Central memory CD8-positive, alpha-beta T cell (primary cell): ENCODE measurements around the gene NAB2.

Experiments used
- ATAC-seq: fragments of 150-1000 bp; cut with Tn5 transposase; replicated peaks from 2 replicates; pipeline ENCODE4 v1.10.0; 2022; ENCODE audit warnings: mild to moderate bottlenecking, moderate FRiP score, moderate number of reproducible peaks; ENCODE audit not compliant: poor library complexity, severe bottlenecking; ENCODE audit errors: extremely low read depth
- DNase-seq, 2 donors: peaks; one replicate each; pipeline ENCODE4 v3.0.0; 2021; ENCODE audit warnings: low spot score in 2 of 2
- H3K27ac Mint-ChIP-seq: one replicate; pipeline ENCODE4 v1.8.0; 2022; ENCODE audit warnings: low read depth, mild to moderate bottlenecking, moderate library complexity, mixed read lengths
- H3K27me3 Mint-ChIP-seq: one replicate; pipeline ENCODE4 v1.8.0; 2022; ENCODE audit warnings: mixed read lengths
- H3K36me3 Mint-ChIP-seq: one replicate; pipeline ENCODE4 v1.8.0; 2022; ENCODE audit warnings: mild to moderate bottlenecking, moderate library complexity, mixed read lengths; ENCODE audit not compliant: insufficient read depth
- H3K4me1 Mint-ChIP-seq: one replicate; pipeline ENCODE4 v1.8.0; 2022; ENCODE audit warnings: mixed read lengths
- H3K4me3 Mint-ChIP-seq: one replicate; pipeline ENCODE4 v1.8.0; 2022; ENCODE audit warnings: mild to moderate bottlenecking, moderate library complexity, mixed read lengths
- H3K9me3 Mint-ChIP-seq: one replicate; pipeline ENCODE4 v1.8.0; 2022; ENCODE audit warnings: mixed read lengths

NAB2 gene

GRCh38 chr12:57128519-57129247, 39.8 kb downstream of the NAB2 start:
- Mint-ChIP-seq H3K36me3 (peaks cover 5% of the 10 kb centered on the region), H3K4me1 (peaks cover 6% of the 10 kb centered on the region), H3K27me3 (peaks cover 14% of the 10 kb centered on the region), H3K4me3 (peak overlapping the region; percentile 84), H3K9me3 (no peaks in the 10 kb centered on the region), H3K27ac (peak overlapping the region; percentile 83)
- ATAC-seq (no peak), DNase-seq (no peak)

GRCh38 chr12:57129321-57129842, 40.5 kb downstream of the NAB2 start:
- Mint-ChIP-seq H3K27ac (no peak overlapping the region), H3K36me3 (peaks cover 5% of the 10 kb centered on the region), H3K4me3 (peak overlapping the region; percentile 84), H3K4me1 (peaks cover 2% of the 10 kb centered on the region), H3K9me3 (no peaks in the 10 kb centered on the region), H3K27me3 (peaks cover 14% of the 10 kb centered on the region)
- no peak for DNase-seq
- no peak for ATAC-seq

- no peaks in the 10 kb centered on the region for H3K4me1 Mint-ChIP-seq
- H3K9me3 Mint-ChIP-seq: no peaks in the 10 kb centered on the region
- ATAC-seq (no peak), DNase-seq (no peak)
- peak overlapping the region; percentile 61 for H3K4me3 Mint-ChIP-seq
- H3K27ac Mint-ChIP-seq: no peak overlapping the region
- H3K27me3 Mint-ChIP-seq: peaks cover 14% of the 10 kb centered on the region
- H3K36me3 Mint-ChIP-seq: peaks cover 5% of the 10 kb centered on the region
These were observed 41.0 kb downstream of the NAB2 start for GRCh38 chr12:57129889-57130288.

- Mint-ChIP-seq H3K4me1 (no peaks in the 10 kb centered on the region), H3K27ac (no peak overlapping the region), H3K9me3 (no peaks in the 10 kb centered on the region), H3K27me3 (peaks cover 14% of the 10 kb centered on the region), H3K36me3 (peaks cover 5% of the 10 kb centered on the region), H3K4me3 (no peak overlapping the region)
- DNase-seq (no peak), ATAC-seq (no peak)
These were observed 42.0 kb downstream of the NAB2 start for GRCh38 chr12:57130941-57131340.

GRCh38 chr12:57131896-57132744, 43.2 kb downstream of the NAB2 start:
- Mint-ChIP-seq H3K4me3 (no peak overlapping the region), H3K9me3 (no peaks in the 10 kb centered on the region), H3K4me1 (no peaks in the 10 kb centered on the region), H3K27ac (no peak overlapping the region), H3K27me3 (peaks cover 14% of the 10 kb centered on the region), H3K36me3 (peaks cover 2% of the 10 kb centered on the region)
- DNase-seq: no peak
- no peak for ATAC-seq

- peaks cover 14% of the 10 kb centered on the region for H3K27me3 Mint-ChIP-seq
- H3K4me3 Mint-ChIP-seq: no peak overlapping the region
- ATAC-seq (no peak), DNase-seq (no peak)
- H3K27ac Mint-ChIP-seq: no peak overlapping the region
- no peaks in the 10 kb centered on the region for H3K9me3 Mint-ChIP-seq
- peaks cover 1% of the 10 kb centered on the region for H3K36me3 Mint-ChIP-seq
- H3K4me1 Mint-ChIP-seq: no peaks in the 10 kb centered on the region
These were observed 44.2 kb downstream of the NAB2 start for GRCh38 chr12:57133013-57133569.

- ATAC-seq (no peak), DNase-seq (no peak)
- no peak overlapping the region for H3K27ac Mint-ChIP-seq
- H3K4me1 Mint-ChIP-seq: no peaks in the 10 kb centered on the region
- no peak overlapping the region for H3K4me3 Mint-ChIP-seq
- no peaks in the 10 kb centered on the region for H3K36me3 Mint-ChIP-seq
- no peaks in the 10 kb centered on the region for H3K9me3 Mint-ChIP-seq
- H3K27me3 Mint-ChIP-seq: peaks cover 14% of the 10 kb centered on the region
These were observed 45.0 kb downstream of the NAB2 start for GRCh38 chr12:57133916-57134315.

GRCh38 chr12:57134949-57135348, 46.0 kb downstream of the NAB2 start:
- no peaks in the 10 kb centered on the region for H3K9me3 Mint-ChIP-seq
- ATAC-seq: no peak
- peaks cover 13% of the 10 kb centered on the region for H3K27me3 Mint-ChIP-seq
- H3K4me3 Mint-ChIP-seq: no peak overlapping the region
- no peaks in the 10 kb centered on the region for H3K4me1 Mint-ChIP-seq
- no peak overlapping the region for H3K27ac Mint-ChIP-seq
- H3K36me3 Mint-ChIP-seq: no peaks in the 10 kb centered on the region
- no peak for DNase-seq

- H3K27ac Mint-ChIP-seq: no peak overlapping the region
- H3K4me1 Mint-ChIP-seq: no peaks in the 10 kb centered on the region
- H3K36me3 Mint-ChIP-seq: no peaks in the 10 kb centered on the region
- peaks cover 5% of the 10 kb centered on the region for H3K27me3 Mint-ChIP-seq
- ATAC-seq: no peak
- H3K4me3 Mint-ChIP-seq: no peak overlapping the region
- DNase-seq: no peak
- H3K9me3 Mint-ChIP-seq: no peaks in the 10 kb centered on the region
These were observed 46.8 kb downstream of the NAB2 start for GRCh38 chr12:57135527-57136326.

- no peak overlapping the region for H3K27ac Mint-ChIP-seq
- H3K9me3 Mint-ChIP-seq: no peaks in the 10 kb centered on the region
- H3K36me3 Mint-ChIP-seq: no peaks in the 10 kb centered on the region
- no peak overlapping the region for H3K4me3 Mint-ChIP-seq
- DNase-seq: no peak
- ATAC-seq: no peak
- H3K27me3 Mint-ChIP-seq: no peaks in the 10 kb centered on the region
- no peaks in the 10 kb centered on the region for H3K4me1 Mint-ChIP-seq
These were observed 49.8 kb downstream of the NAB2 start for GRCh38 chr12:57138526-57139272.

GRCh38 chr12:57139796-57140649, 51.1 kb downstream of the NAB2 start:
- no peaks in the 10 kb centered on the region for H3K4me1 Mint-ChIP-seq
- no peaks in the 10 kb centered on the region for H3K9me3 Mint-ChIP-seq
- H3K36me3 Mint-ChIP-seq: no peaks in the 10 kb centered on the region
- no peak overlapping the region for H3K27ac Mint-ChIP-seq
- no peak for ATAC-seq
- no peak overlapping the region for H3K4me3 Mint-ChIP-seq
- DNase-seq: no peak
- no peaks in the 10 kb centered on the region for H3K27me3 Mint-ChIP-seq
